H1 (cell line): ENCODE data around the gene LSM14B. TPM values are rescaled to one million over a fixed set of nuclear protein-coding genes. Genes with fewer than 3 reads are reported as not detected.

Experiments used
- CTCF ChIA-PET: fragments of 300-600 bp; sonication (Branson Sonifier 250); formaldehyde crosslinking; loops from one replicate; lab custom pipeline; 2021; ENCODE audit not compliant: partially characterized antibody; lab: Charles Lee
- POLR2A ChIA-PET: fragments of 300-600 bp; sonication (Branson Sonifier 250); formaldehyde crosslinking; loops from one replicate; lab custom pipeline; 2021; ENCODE audit warnings: inconsistent platforms; ENCODE audit not compliant: partially characterized antibody; lab: Charles Lee
- DNase-seq, 2 experiments: peaks; one replicate each; pipeline versions ENCODE4 v3.0.0 to v3.0.0-alpha.2; 2010 to 2022; ENCODE audit warnings: low spot score in 2 of 2, low read depth in 1 of 2, mixed read lengths in 1 of 2
- FAIRE-seq: peaks from 2 replicates; lab custom pipeline; 2011; peaks lifted over from hg19 to GRCh38; lab: Jason Lieb, UNC
- H2AFZ ChIP-seq: 2 replicates; pipeline ENCODE4 v1.8.1; 2012; ENCODE audit warnings: low read length, inconsistent platforms
- H2AK5ac ChIP-seq: 2 replicates; pipeline ENCODE4 v1.6.1; 2013; ENCODE audit warnings: low read depth, low read length
- H2BK120ac ChIP-seq: replicated peaks from 2 replicates; pipeline ENCODE3; 2013; ENCODE audit warnings: low read depth, low read length, inconsistent platforms
- H2BK12ac ChIP-seq: 2 replicates; pipeline ENCODE4 v1.6.1; 2013; ENCODE audit warnings: low read depth, low read length
- H2BK15ac ChIP-seq: 2 replicates; pipeline ENCODE4 v1.6.1; 2013; ENCODE audit warnings: low read length
- H2BK20ac ChIP-seq: 2 replicates; pipeline ENCODE4 v1.6.1; 2013; ENCODE audit warnings: low read length
- H2BK5ac ChIP-seq: 2 replicates; pipeline ENCODE4 v1.6.1; 2013; ENCODE audit warnings: low read depth, low read length
- H3K14ac ChIP-seq: 2 replicates; pipeline ENCODE4 v1.6.1; 2013; ENCODE audit warnings: inconsistent platforms; ENCODE audit not compliant: insufficient read length
- H3K18ac ChIP-seq: 2 replicates; pipeline ENCODE4 v1.6.1; 2013; ENCODE audit warnings: low read length; ENCODE audit errors: extremely low read depth
- H3K23ac ChIP-seq: 2 replicates; pipeline ENCODE4 v1.6.1; 2013; ENCODE audit warnings: inconsistent platforms; ENCODE audit not compliant: insufficient read length
- H3K23me2 ChIP-seq: 2 replicates; pipeline ENCODE4 v1.6.1; 2013; ENCODE audit warnings: low read depth, low read length
- H3K27ac ChIP-seq: 2 replicates; pipeline ENCODE4 v1.6.1; 2011; ENCODE audit warnings: low read depth, low read length, inconsistent platforms
- H3K27me3 ChIP-seq, 4 experiments: replicated peaks in 1 of 4; 1 replicate in 1 of 4; 2 replicates in 3 of 4; pipeline versions ENCODE4 v1.6.1 to v1.8.1; 2011 to 2013; ENCODE audit warnings: low read length in 3 of 4, mild to moderate bottlenecking in 3 of 4, inconsistent platforms in 2 of 4, mixed read lengths in 2 of 4, moderate library complexity in 1 of 4; ENCODE audit not compliant: control insufficient read depth in 3 of 4, insufficient read depth in 3 of 4; ENCODE audit errors: extremely low read depth in 1 of 4
- H3K36me3 ChIP-seq, 4 experiments: 2 replicates each; pipeline versions ENCODE4 v1.6.1 to v1.8.1; 2011 to 2013; ENCODE audit warnings: mild to moderate bottlenecking in 4 of 4, low read length in 3 of 4, moderate library complexity in 2 of 4, control low read depth in 1 of 4, inconsistent platforms in 1 of 4; ENCODE audit not compliant: insufficient read depth in 4 of 4, control insufficient read depth in 2 of 4
- H3K4ac ChIP-seq: replicated peaks from 2 replicates; pipeline ENCODE3; 2013; ENCODE audit warnings: low read length, low read depth, mixed read lengths, inconsistent platforms; ENCODE audit not compliant: insufficient read length
- H3K4me1 ChIP-seq, 4 experiments: replicated peaks in 1 of 4; 1 replicate in 1 of 4; 2 replicates in 3 of 4; pipeline versions ENCODE4 v1.6.1 to v1.8.1; 2011 to 2013; ENCODE audit warnings: low read length in 3 of 4, inconsistent platforms in 2 of 4, mixed read lengths in 1 of 4; ENCODE audit not compliant: insufficient read depth in 4 of 4, control insufficient read depth in 3 of 4
- H3K4me2 ChIP-seq, 2 experiments: 2 replicates each; pipeline versions ENCODE4 v1.6.1 to v1.8.1; 2011 to 2013; ENCODE audit warnings: low read depth in 2 of 2, low read length in 2 of 2, control low read depth in 1 of 2, inconsistent platforms in 1 of 2, mild to moderate bottlenecking in 1 of 2; ENCODE audit not compliant: insufficient read depth in 1 of 2
- H3K4me3 ChIP-seq, 4 experiments: fragments of 200-600, 300-600 bp in 1 of 4; sonication (generic), shearing (Covaris generic), sonication (Bioruptor Twin) in 1 of 4; 2 replicates each; pipeline versions ENCODE4 v1.5.1 to v1.8.1; 2011 to 2016; ENCODE audit warnings: low read length in 4 of 4, low read depth in 3 of 4, control low read depth in 2 of 4, inconsistent platforms in 2 of 4, mild to moderate bottlenecking in 2 of 4, mixed read lengths in 1 of 4, moderate library complexity in 1 of 4; ENCODE audit not compliant: insufficient read depth in 2 of 4; ENCODE audit errors: extremely low read depth in 1 of 4
- H3K56ac ChIP-seq: replicated peaks from 2 replicates; pipeline ENCODE3; 2013; ENCODE audit warnings: low read depth, mild to moderate bottlenecking, mixed read lengths, low read length, inconsistent platforms; ENCODE audit not compliant: insufficient read length
- H3K79me1 ChIP-seq: 2 replicates; pipeline ENCODE4 v1.6.1; 2013; ENCODE audit warnings: low read depth, low read length, control low read depth
- H3K79me2 ChIP-seq, 2 experiments: 2 replicates each; pipeline versions ENCODE4 v1.6.1 to v1.8.1; 2012 to 2013; ENCODE audit warnings: low read length in 2 of 2, mild to moderate bottlenecking in 2 of 2, inconsistent platforms in 1 of 2; ENCODE audit not compliant: insufficient read depth in 2 of 2, control insufficient read depth in 1 of 2
- H3K9ac ChIP-seq, 4 experiments: replicated peaks in 1 of 4; 1 replicate in 1 of 4; 2 replicates in 3 of 4; pipeline versions ENCODE4 v1.6.1 to v1.8.1; 2011 to 2013; ENCODE audit warnings: low read depth in 3 of 4, low read length in 3 of 4, control low read depth in 2 of 4, mild to moderate bottlenecking in 2 of 4, moderate library complexity in 2 of 4, inconsistent platforms in 1 of 4; ENCODE audit errors: extremely low read depth in 1 of 4
- H3K9me3 ChIP-seq, 2 experiments: 2 replicates each; pipeline versions ENCODE4 v1.6.1 to v1.8.1; 2012 to 2013; ENCODE audit warnings: mild to moderate bottlenecking in 2 of 2, moderate library complexity in 2 of 2, control low read depth in 1 of 2, inconsistent platforms in 1 of 2, low read depth in 1 of 2, low read length in 1 of 2, mixed read lengths in 1 of 2; ENCODE audit not compliant: insufficient read depth in 2 of 2
- H4K20me1 ChIP-seq, 2 experiments: replicated peaks in 1 of 2; 2 replicates each; pipeline versions ENCODE3 to v1.8.1; 2011 to 2013; ENCODE audit warnings: inconsistent platforms in 2 of 2, low read length in 2 of 2, mild to moderate bottlenecking in 1 of 2; ENCODE audit not compliant: insufficient read depth in 2 of 2, control insufficient read depth in 1 of 2
- H4K5ac ChIP-seq: 2 replicates; pipeline ENCODE4 v1.6.1; 2013; ENCODE audit warnings: low read length, low read depth, mixed read lengths, inconsistent platforms; ENCODE audit not compliant: insufficient read length
- H4K8ac ChIP-seq: 2 replicates; pipeline ENCODE4 v1.8.0; 2013; ENCODE audit warnings: mild to moderate bottlenecking, moderate library complexity, low read length, inconsistent platforms; ENCODE audit not compliant: insufficient read depth; ENCODE audit errors: extremely low read depth
- H4K91ac ChIP-seq: replicated peaks from 2 replicates; pipeline ENCODE3; 2013; ENCODE audit warnings: low read length, mixed read lengths, inconsistent platforms; ENCODE audit not compliant: insufficient read length
- CTCF ChIP-seq, 3 experiments: IDR thresholded peaks; 1 replicate in 2 of 3; 2 replicates in 1 of 3; pipeline versions ENCODE4 v1.5.1 to v1.6.1; 2011; ENCODE audit warnings: low read length in 3 of 3, mild to moderate bottlenecking in 3 of 3, inconsistent platforms in 2 of 3, low read depth in 1 of 3, moderate library complexity in 1 of 3; ENCODE audit not compliant: insufficient read depth in 1 of 3; ENCODE audit errors: control extremely low read depth in 1 of 3
- EP300 ChIP-seq, 2 experiments: IDR thresholded peaks; 1 replicate in 1 of 2; 2 replicates in 1 of 2; pipeline ENCODE4 v1.6.1; 2011 to 2012; ENCODE audit warnings: low read depth in 2 of 2, low read length in 2 of 2, mild to moderate bottlenecking in 2 of 2, borderline replicate concordance in 1 of 2, inconsistent platforms in 1 of 2, moderate library complexity in 1 of 2
- GABPA ChIP-seq: IDR thresholded peaks from 2 replicates; pipeline ENCODE4 v1.6.1; 2011; ENCODE audit warnings: mild to moderate bottlenecking, low read length, moderate library complexity, borderline replicate concordance; ENCODE audit not compliant: insufficient read depth
- KDM4A ChIP-seq: IDR thresholded peaks from one replicate; pipeline ENCODE4 v1.7.1; 2012; ENCODE audit warnings: low read depth, mild to moderate bottlenecking, moderate library complexity, low read length, inconsistent platforms; ENCODE audit not compliant: severe bottlenecking
- MAFK ChIP-seq: IDR thresholded peaks from 2 replicates; pipeline ENCODE4 v1.6.1; 2012; ENCODE audit warnings: low read depth, mild to moderate bottlenecking, improper control_type of control experiment, low read length
- TAF1 ChIP-seq: IDR thresholded peaks from 2 replicates; pipeline ENCODE4 v1.6.1; 2011; ENCODE audit warnings: mild to moderate bottlenecking, low read depth, low read length
- WGBS, 2 experiments: shearing (Covaris generic) in 1 of 2; methylation state at CpG; one replicate each; pipeline versions ENCODE4 v1.1.6 to v1.1.7; 2013 to 2015; ENCODE audit warnings: low lambda C conversion rate in 2 of 2, mixed read lengths in 2 of 2, inconsistent platforms in 1 of 2, low coverage in 1 of 2, missing lambda C conversion rate in 1 of 2; ENCODE audit not compliant: insufficient replicate concordance in 2 of 2, insufficient coverage in 1 of 2, insufficient read length in 1 of 2; ENCODE audit errors: extremely low coverage in 1 of 2, missing lambda C conversion rate in 1 of 2; 5-methylcytosine and 5-hydroxymethylcytosine counted together
- polyA plus RNA-seq, 7 experiments: library from polyadenylated mRNA; depleted of rRNA in 3 of 7; stranded (reverse) in 5 of 7; unstranded in 2 of 7; fragments of >200 nt in 5 of 7; fragments of 200-250 nt in 2 of 7; gene quantifications; 1 replicate in 5 of 7; 2 replicates in 1 of 7; 4 replicates in 1 of 7; pipeline versions ENCODE4 v1.2.1 to v1.2.3, GENCODE V29; 2011 to 2013; ENCODE audit warnings: missing spikeins in 2 of 7, mixed read lengths in 2 of 7
- total RNA-seq: library from RNA; stranded (reverse); fragmentation: NEBNext Ultra II Directional; extraction: Animal tissue kit (Norgen Biotek cat#: 25700); gene quantifications from 2 replicates; pipeline ENCODE4 v1.2.1, GENCODE V29; 2021

LSM14B gene
- total and polyA plus RNA-seq, 2 of the 8 experiments (the other 6 are each of a cell fraction or from before 2014, with no cell fraction given), result 58.3 to 65.6 TPM

- Histone ChIP-seq H3K79me1 (peaks cover 26% of the 10 kb centered on the region), H4K5ac (peak within 1 kb of the TSS; percentile 68), H2BK20ac (no peak within 1 kb of the TSS), H2BK5ac (peak within 1 kb of the TSS; percentile 84; the same call in 1 of the 2 replicates), H3K9me3 (no peaks in the 10 kb centered on the region), H3K4me2 (peak within 1 kb of the TSS; percentile 71 to 75), H2BK12ac (no peak within 1 kb of the TSS), H3K23ac (no peak within 1 kb of the TSS), H3K27me3 (no peaks in the 10 kb centered on the region), H2BK120ac (no peak within 1 kb of the TSS), H3K4me3 (peak within 1 kb of the TSS; percentile 63 to 81 (median 67)), H4K91ac (peak within 1 kb of the TSS; percentile 84), H2BK15ac (no peak within 1 kb of the TSS), H3K56ac (peak within 1 kb of the TSS; percentile 33), H4K8ac (peak within 1 kb of the TSS; percentile 99), H3K18ac (peak within 1 kb of the TSS; percentile 81; the same call in 1 of the 2 replicates), H2AFZ (no peak within 1 kb of the TSS), H2AK5ac (no peak within 1 kb of the TSS), H3K14ac (no peak within 1 kb of the TSS), H3K4ac (no peak within 1 kb of the TSS), H3K36me3 (peaks cover 10 to 32% (median 22%) of the 10 kb centered on the region in 4 experiments), H3K23me2 (peaks cover 3% of the 10 kb centered on the region; the same call in 1 of the 2 replicates), H3K27ac (peak within 1 kb of the TSS; percentile 95; the same call in 1 of the 2 replicates), H3K79me2 (peaks cover 50 to 83% of the 10 kb centered on the region in 2 experiments), H3K4me1 (peaks cover 0 to 12% (median 4%) of the 10 kb centered on the region in 4 experiments; a peak in 6 of 7 replicates), H3K9ac (peak within 1 kb of the TSS; percentile 84 to 100 (median 90)), H4K20me1 (peaks cover 33 to 52% of the 10 kb centered on the region in 2 experiments)
- CTCF ChIA-PET, result interaction anchor here (0.6 to 2.1 kb wide), 2 partner anchors 18 to 133 kb away, joined by 5 to 11 read pairs; no protein-coding TSS in a partner anchor
- no peak for FAIRE-seq
- peak in 1 of 2 experiments; percentile 87 for DNase-seq
- 1% methylated on average over 44 of the region's 148 CpGs; no CpG with 5 or more reads in 1 of the 2 experiments for WGBS, 2 experiments
- POLR2A ChIA-PET, result interaction anchor here (0.6 to 3.4 kb wide), 15 partner anchors 8 to 159 kb away, joined by 3 to 28 read pairs (median 5); partner anchors contain the start of gene LSM14B
- peak in 1 of 2 experiments; percentile 85; a peak in 1 of 3 replicates for TF ChIP-seq EP300 (IDR thresholded peaks at IDR 0.05; ENCODE audit: borderline replicate concordance in 1 of 2, low read depth in 2 of 2, low read length in 2 of 2)
- TF ChIP-seq CTCF (IDR thresholded peaks at IDR 0.05; ENCODE audit: control extremely low read depth in 1 of 3, insufficient read depth in 1 of 3, low read depth in 1 of 3, low read length in 3 of 3), result no peak
- TF ChIP-seq TAF1, result peak; percentile 74
- peak; percentile 18 for TF ChIP-seq KDM4A
- peak; percentile 17; the same call in 1 of the 2 replicates for TF ChIP-seq MAFK
- peak; percentile 9; the same call in 1 of the 2 replicates for TF ChIP-seq GABPA
Observed at GRCh38 chr20:62143081-62143956, 21.0 kb downstream of the LSM14B start, which contains the start of the genes PSMA7 and SS18L1. Gene PSMA7, minus strand, starts transcription at chr20:62143394. Its CDS starts 91 bp downstream, at chr20:62143303. Gene SS18L1, plus strand, starts transcription at chr20:62143769. Its CDS starts 52 bp downstream, at chr20:62143821.
